Colonic mucosa (tissue), 4 donors: ENCODE measurements around the gene RHBDF1. TPM values are rescaled to one million over a fixed set of nuclear protein-coding genes. Genes with fewer than 3 reads are reported as not detected.

Experiments used
- DNase-seq: peaks from one replicate; pipeline ENCODE4 v3.0.0-alpha.2; 2020
- H3K27ac ChIP-seq: fragments of 200-600 bp; one replicate; pipeline ENCODE4 v1.8.0; 2021
- H3K27me3 ChIP-seq: fragments of 200-600 bp; one replicate; pipeline ENCODE4 v1.8.0; 2021
- H3K36me3 ChIP-seq: fragments of 200-600 bp; one replicate; pipeline ENCODE4 v1.8.0; 2021
- H3K4me1 ChIP-seq: fragments of 200-600 bp; one replicate; pipeline ENCODE4 v1.8.0; 2021; ENCODE audit warnings: mild to moderate bottlenecking
- H3K4me3 ChIP-seq: fragments of 200-600 bp; one replicate; pipeline ENCODE4 v1.8.0; 2021
- H3K9ac ChIP-seq, 2 donors: one replicate each; pipeline ENCODE4 v1.7.0; 2013; ENCODE audit warnings: control low read depth in 2 of 2, low read depth in 2 of 2, low read length in 2 of 2
- H3K9me3 ChIP-seq: fragments of 200-600 bp; one replicate; pipeline ENCODE4 v1.8.0; 2021
- CTCF ChIP-seq: fragments of 200-600 bp; IDR thresholded peaks from one replicate; pipeline ENCODE4 v1.8.0; 2022; ENCODE audit warnings: antibody characterized with exemption, mild to moderate bottlenecking
- intact Hi-C: fragments of 100-400 bp; cut with DNase I; formaldehyde crosslinking; loops from one replicate; pipeline ENCODE4 v1.14.1; 2022
- total RNA-seq, 2 donors: library from RNA; stranded (reverse); fragmentation: NEBNext Ultra II Directional in 1 of 2; extraction: Animal tissue kit (Norgen Biotek cat#: 25700) in 1 of 2; gene quantifications; one replicate each; pipeline ENCODE4 v1.2.1, GENCODE V29; 2021
- donor health status: healthy.
- donor health status: DM: no; HTN: no; CAD: no.
- donor health status: DM: no; HTN: no; CAD: no.

RHBDF1 gene
- total RNA-seq, 2 donors from 2014 or later, result 28.6 to 35.3 TPM

GRCh38 chr16:100989-101388 lies 28.6 kb upstream of the RHBDF1 start:
- H3K27me3 ChIP-seq, result no peaks in the 10 kb centered on the region
- no peaks in the 10 kb centered on the region for H3K36me3 ChIP-seq
- H3K9ac ChIP-seq, result no peak overlapping the region
- no peaks in the 10 kb centered on the region for H3K9me3 ChIP-seq
- intact Hi-C loops, result no loop called here
- H3K27ac ChIP-seq, result no peak overlapping the region
- H3K4me1 ChIP-seq, result no peaks in the 10 kb centered on the region
- no peak for TF ChIP-seq CTCF
- DNase-seq, result no peak
- no peak overlapping the region for H3K4me3 ChIP-seq

- no peak overlapping the region for H3K4me3 ChIP-seq
- no peaks in the 10 kb centered on the region for H3K27me3 ChIP-seq
- H3K9ac ChIP-seq, result no peak overlapping the region
- no peak for TF ChIP-seq CTCF
- H3K27ac ChIP-seq, result no peak overlapping the region
- no peak for DNase-seq
- H3K4me1 ChIP-seq, result no peaks in the 10 kb centered on the region
- H3K36me3 ChIP-seq, result no peaks in the 10 kb centered on the region
- intact Hi-C loops, result loop anchor here (2.0 kb wide), 1 partner anchor 31 kb away; no protein-coding TSS in a partner anchor
- no peaks in the 10 kb centered on the region for H3K9me3 ChIP-seq
Observed at GRCh38 chr16:97822-98221, 25.4 kb upstream of the RHBDF1 start.

- intact Hi-C loops, result loop anchor here (2.0 kb wide), 1 partner anchor 30 kb away; no protein-coding TSS in a partner anchor
- Histone ChIP-seq H3K4me3 (no peak overlapping the region), H3K4me1 (no peaks in the 10 kb centered on the region), H3K36me3 (no peaks in the 10 kb centered on the region), H3K27me3 (no peaks in the 10 kb centered on the region), H3K9ac (no peak overlapping the region), H3K27ac (no peak overlapping the region), H3K9me3 (no peaks in the 10 kb centered on the region)
- peak; percentile 99 for TF ChIP-seq CTCF
- peak; percentile 89 for DNase-seq
Observed at GRCh38 chr16:96935-97381, 24.5 kb upstream of the RHBDF1 start.

- no peaks in the 10 kb centered on the region for H3K4me1 ChIP-seq
Observed at GRCh38 chr16:94918-95265, 22.5 kb upstream of the RHBDF1 start.

GRCh38 chr16:92431-93339 lies 20.3 kb upstream of the RHBDF1 start:
- no peak for DNase-seq
- no peak overlapping the region for H3K9ac ChIP-seq
- no peak overlapping the region for H3K27ac ChIP-seq

More at GRCh38 chr16:94918-95265, 22.5 kb upstream of the RHBDF1 start:
- Histone ChIP-seq H3K9ac (no peak overlapping the region), H3K9me3 (no peaks in the 10 kb centered on the region), H3K36me3 (no peaks in the 10 kb centered on the region), H3K27me3 (no peaks in the 10 kb centered on the region), H3K4me3 (no peak overlapping the region), H3K27ac (no peak overlapping the region)
- DNase-seq, result no peak
- no peak for TF ChIP-seq CTCF
- intact Hi-C loops, result no loop called here

More at GRCh38 chr16:92431-93339, 20.3 kb upstream of the RHBDF1 start:
- Histone ChIP-seq H3K27me3 (no peaks in the 10 kb centered on the region), H3K9me3 (no peaks in the 10 kb centered on the region), H3K36me3 (peaks cover 6% of the 10 kb centered on the region), H3K4me1 (no peaks in the 10 kb centered on the region), H3K4me3 (no peak overlapping the region)
- intact Hi-C loops, result no loop called here
- TF ChIP-seq CTCF, result no peak
